Mesenteric fat pad (tissue), 1 donor: ENCODE measurements around the gene KDM3B. TPM values are rescaled to one million over a fixed set of nuclear protein-coding genes. Genes with fewer than 3 reads are reported as not detected.
"Not testable (repeated sequence)": the region's sequence is repeated elsewhere in the genome, so short reads cannot be mapped to it uniquely, and the experiment has no call there.

Source experiments
- DNase-seq: peaks from one replicate; pipeline ENCODE4 v3.0.0-alpha.2; 2020; ENCODE audit warnings: low spot score
- total RNA-seq: library from RNA; stranded (reverse); fragmentation: NEBNext Ultra II Directional; extraction: Animal tissue kit (Norgen Biotek cat#: 25700); gene quantifications from one replicate; pipeline ENCODE4 v1.2.1, GENCODE V29; 2021
- donor health status: DM: yes; HTN: yes; CAD: no.

Gene KDM3B
- total RNA-seq, 1 donor from 2014 or later, result 54.1 TPM

DNA sequence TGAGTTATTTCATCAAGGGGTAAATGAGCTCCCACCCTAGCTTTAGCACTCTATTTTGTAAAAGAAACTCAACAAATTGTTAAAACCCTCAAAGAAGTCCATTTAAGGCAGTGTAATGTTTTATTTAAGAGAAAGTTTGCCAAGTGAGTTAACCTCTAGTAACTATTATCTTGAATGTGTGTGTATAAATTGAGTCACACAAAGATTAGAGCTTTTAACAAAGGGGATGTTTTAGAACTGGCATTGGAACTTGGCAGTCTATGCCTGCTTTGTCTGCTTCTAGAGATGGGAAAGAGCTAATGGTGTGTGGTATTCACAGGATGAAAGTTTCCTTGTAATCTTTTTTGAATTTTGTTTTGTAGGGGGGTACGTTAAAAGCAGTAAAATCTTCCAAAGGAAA, 33.2 kb downstream of the KDM3B start:
- no peak for DNase-seq

DNA sequence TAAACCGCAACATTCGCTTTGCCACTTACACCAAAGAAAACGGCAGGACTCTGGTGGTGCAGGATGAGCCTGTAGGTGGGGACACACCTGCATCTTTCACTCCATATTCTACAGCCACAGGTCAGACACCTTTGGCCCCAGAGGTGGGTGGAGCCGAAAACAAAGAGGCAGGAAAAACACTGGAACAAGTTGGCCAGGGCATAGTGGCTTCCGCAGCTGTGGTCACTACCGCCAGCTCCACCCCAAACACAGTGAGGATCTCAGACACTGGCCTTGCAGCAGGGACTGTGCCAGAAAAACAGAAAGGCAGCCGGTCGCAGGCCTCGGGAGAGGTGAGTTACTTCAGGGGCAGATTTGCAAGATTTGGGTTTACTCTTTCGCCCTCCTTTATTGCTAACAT, 33.8 kb downstream of the KDM3B start:
- no peak for DNase-seq

DNA sequence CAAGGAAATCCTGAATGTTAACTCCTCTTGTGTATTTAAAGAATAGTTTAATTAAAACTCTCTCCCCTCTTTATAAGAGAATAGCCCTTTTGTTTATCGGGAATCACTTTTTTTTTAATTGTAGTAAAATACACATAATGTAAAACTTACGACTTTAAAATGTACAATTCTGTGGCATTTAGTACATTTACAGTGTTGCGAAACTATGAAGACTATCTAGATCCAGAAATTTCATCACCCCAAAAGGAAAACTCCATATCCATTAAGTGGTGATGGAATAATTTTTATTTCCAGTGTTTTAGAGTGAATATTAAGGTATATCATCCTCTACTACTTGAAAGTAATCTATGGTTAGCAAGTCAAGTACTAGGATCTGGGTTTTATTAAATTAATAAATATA, 36.8 kb downstream of the KDM3B start:
- no peak for DNase-seq

DNA sequence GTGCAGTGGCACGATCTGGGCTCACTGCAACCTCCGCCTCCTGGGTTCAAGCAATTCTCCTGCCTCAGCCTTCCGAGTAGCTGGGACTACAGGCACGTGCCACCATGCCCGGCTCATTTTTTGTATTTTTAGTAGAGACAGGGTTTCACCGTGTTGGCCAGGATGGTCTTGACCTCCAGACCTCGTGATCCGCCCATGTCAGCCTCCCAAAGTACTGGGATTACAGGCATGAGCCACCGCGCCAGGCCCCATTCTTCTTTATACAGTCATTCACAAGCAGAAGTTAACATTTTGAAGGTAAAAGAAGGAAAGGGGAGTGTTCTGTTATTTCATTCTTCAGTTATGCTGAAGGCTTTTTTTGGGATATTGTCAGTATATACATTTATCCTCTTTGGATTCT, 37.4 kb downstream of the KDM3B start:
- not testable (repeated sequence) for DNase-seq

DNA sequence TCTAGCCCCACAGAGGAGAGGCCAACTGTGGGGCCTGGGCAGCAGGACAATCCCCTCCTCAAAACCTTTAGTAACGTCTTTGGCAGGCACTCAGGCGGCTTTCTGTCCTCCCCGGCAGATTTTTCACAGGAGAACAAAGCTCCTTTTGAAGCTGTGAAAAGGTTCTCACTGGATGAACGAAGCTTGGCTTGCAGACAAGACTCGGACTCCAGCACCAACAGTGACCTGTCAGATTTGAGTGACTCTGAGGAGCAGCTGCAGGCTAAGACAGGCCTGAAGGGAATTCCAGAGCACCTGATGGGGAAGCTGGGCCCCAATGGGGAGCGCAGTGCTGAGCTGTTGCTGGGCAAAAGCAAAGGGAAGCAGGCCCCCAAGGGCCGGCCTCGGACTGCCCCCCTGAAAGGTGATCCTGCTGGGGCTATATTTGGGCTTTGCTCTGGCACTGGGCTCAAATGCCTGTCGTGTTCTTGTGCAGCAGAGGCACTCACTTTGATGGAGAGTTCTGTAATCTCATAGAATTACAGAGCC, 39.4 kb downstream of the KDM3B start:
- no peak for DNase-seq

DNA sequence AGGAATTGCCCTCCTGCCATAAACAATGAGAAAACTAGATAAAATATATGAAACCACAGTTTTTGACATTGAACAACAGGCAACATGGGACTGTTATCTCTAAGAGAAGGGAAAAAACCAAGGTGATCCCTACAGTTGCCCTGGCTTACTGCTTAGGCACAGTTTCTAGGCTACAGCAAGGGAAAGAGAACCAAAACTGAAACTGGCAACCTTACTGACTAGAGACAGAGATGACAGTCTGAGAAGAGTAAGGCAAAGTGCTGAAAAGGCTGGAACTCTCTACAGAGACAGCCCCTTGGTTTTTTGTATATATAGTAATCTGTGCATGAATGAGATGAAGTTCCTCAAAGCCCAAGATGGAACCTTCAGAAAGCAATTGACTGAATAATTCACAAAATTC, 50.2 kb downstream of the KDM3B start:
- DNase-seq, result no peak

DNA sequence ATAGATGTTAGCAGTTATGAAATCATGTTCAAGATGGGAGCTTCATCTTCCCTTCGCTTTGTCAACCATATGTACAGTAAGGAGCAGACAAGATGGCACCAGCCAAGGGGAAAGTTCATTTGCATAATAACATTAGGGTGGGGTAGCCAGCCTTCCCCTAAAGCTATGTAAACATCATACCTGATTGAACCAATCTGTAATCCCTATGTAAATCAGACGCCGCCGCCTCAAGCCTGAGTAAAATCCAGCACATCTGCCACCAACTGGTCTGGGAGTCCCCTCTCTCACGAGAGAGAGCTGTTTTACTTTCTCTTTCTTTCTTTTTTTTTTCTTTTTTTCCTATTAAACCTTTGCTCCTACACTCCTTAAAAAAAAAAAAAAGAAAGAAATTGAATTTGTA, 55.5 kb downstream of the KDM3B start:
- DNase-seq, result no peak

DNA sequence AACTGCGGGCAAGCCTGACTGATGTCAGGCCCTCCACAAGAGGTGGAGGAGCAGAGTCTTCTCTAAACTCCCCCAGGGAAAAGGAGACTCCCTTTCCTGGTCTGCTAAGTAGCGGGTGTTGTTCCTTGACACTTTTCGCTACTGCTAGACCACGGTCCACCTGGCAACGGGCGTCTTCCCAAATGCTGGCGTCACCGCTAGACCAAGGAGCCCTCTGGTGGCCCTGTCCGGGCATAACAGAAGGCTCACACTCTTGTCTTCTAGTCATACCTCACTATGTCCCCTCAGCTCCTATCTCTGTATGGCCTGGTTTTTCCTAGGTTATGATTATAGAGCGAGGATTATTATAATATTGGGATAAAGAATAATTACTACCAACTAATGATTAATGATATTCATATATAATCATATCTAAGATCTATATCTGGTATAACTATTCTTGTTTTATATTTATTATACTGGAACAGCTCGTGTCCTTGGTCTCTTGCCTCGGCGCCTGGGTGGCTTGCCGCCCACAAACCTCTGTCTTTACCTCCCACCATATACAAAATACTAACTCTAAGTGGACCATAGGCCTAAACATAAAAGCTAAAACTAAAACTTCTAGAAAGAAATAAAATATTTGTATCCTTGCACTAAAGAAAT, 58.6 kb downstream of the KDM3B start:
- DNase-seq, result not testable (repeated sequence)

DNA sequence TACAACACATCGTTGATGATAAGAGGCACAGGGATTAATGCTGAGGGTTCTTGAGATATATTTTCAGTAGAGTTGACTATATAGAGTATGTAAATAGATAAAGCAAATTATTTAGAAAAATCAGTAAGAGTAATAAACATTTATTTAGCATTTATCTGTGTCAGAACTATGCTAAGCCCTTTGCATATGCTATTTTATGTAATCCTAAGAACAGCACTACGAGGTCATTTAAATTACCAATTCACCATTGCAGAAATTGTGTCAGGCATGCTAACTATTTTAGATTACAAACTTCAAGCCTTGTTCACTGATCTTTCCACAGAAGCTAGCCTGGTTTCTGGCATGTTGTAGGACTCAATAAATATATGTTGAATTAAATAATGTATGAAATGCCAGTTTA, 66.0 kb downstream of the KDM3B start:
- no peak for DNase-seq

DNA sequence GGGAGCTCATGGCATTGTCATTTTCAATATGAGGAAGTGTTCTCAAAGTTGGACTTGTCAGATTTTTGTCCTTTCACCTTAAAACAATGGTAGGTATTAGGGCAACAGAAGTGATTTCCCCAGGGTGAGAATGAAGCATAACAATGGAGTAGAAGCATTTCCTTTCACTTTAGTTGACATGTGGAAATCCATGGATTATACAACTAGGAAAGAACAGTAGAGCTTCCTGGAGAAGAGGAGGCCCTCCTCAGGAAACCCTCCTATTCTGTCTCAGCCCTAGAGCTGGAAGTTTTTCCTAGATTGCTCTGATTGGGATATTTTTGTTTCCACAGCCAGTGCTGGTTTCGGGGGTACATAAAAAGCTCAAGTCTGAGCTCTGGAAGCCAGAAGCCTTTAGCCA, 72.6 kb downstream of the KDM3B start:
- no peak for DNase-seq

DNA sequence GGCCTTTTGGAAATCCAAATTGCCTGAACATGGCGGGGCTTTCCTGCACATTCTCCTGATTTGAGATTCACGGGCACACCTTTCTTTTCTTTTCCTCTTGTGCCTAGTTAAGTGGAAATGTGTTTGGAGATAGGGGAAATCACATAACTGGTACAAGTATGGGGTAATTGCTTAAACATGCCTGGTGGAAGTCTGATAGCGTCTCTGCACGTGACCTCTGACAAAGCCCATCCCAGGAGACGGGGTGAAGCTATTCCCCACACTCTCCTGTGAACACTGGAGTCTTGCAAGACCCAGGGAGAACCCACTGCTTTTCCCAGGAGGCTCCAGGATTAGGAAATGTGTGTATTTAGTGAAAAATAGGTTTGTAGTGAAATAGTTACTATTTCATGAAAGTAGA, 83.5 kb downstream of the KDM3B start:
- DNase-seq, result no peak

DNA sequence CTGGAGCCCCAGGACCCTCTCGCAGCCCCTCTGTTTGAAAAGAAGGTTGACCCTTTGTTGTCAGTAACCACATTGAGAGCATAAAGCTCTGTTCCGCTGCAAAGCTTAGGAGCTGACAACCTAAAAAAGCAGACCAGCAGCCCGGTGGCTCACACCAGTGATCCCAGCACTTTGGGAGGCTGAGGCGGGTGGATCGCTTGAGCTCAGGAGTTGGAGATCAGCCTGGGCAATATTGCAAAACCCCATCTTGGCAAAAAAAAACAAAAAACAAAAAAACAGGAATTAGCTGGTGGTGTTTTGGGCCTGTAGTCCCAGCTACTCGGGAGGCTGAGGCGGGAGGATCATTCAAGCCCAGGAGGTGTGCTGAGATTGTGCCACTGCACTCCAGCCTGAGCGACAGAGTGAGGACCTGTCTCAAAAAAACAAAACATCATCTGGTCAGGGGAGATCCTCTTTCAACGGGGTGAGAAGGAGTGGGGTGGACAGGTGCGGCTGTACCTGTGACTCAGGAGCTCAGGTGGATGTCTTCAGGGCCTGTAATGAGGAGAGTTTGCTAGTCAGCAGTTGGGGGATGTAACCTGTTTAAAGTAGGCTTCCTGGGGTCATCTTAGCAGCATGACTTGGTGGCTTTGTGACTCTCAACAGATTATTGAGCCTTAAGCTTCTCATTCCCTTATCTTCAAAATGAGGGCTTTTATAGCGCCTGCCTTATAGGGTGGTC, 85.7 kb downstream of the KDM3B start:
- peak; percentile 60 for DNase-seq

DNA sequence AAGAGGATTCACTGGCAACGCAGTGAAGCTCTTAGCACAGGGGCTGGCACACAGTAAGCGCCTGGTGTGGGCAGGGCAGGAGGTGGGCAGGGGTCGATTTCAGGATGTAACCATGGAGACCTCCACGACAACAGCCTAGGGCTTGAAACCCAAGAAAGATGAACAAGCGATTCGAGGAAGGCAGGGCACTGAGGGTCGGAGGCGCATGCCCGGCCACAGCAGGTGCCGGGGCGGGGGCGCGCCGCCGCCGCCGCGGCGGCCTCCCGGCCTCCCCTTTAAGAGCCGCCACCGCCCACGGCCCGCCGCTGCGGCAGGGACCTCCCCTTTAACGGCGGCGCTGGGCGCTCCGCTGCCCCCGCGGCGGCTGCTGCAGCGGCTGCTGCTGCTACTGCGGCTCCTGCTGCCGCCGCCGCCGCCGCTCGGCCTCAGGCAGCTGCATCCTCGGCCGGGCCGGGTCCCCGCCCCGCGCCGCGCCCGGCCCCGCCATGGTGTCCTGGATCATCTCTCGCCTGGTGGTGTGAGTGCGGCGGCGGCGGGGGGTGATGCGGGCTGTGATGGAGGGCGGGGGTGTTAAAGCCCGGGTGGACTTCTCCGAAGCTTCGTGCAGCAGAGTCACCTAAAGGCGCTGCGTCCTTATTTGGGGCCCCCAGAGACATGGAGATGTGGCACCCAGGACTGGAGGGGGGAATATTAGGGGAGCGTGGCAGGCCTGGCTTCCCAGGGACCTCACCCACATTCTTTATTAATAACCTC, 86.4 kb downstream of the KDM3B start, which contains the start of gene REEP2:
REEP2 (plus strand) TSS at position 334 of the 753 bp plus-strand sequence; CDS start at position 486, 152 bp downstream.
- DNase-seq, result peak; percentile 88

DNA sequence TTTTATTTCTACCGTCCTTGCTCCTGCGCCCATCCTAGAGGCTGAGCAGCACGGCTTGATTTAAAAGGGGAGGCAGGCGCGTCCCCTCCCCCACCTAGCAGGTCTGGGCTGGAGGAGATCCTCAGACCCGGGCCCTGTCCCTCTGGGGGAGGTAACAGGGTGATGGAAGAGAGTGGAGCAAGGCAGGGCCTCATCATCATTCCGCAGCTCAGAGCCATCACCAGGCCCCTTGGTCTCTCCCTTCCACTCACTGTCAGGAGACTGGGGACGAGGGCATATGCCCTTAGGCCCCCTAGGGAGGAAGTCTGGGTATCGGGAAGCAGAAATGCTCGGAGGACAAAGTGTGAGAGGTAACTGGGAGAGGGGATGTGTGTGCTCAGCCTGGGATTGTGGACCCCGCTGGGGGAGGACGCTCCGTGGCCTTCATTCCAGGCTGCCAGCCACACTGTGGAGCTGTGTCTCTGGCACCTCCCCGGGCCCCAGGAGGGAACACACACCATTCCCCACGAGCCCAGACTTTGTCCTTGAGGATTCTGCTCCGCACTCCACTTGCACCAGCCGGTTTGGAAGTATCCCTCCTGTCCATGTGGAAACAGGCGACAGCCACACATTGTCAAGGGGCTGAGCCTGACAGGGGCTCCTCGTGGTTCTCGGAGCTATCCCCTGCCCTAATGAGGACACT, 87.1 kb downstream of the KDM3B start:
- DNase-seq, result peak; percentile 78

DNA sequence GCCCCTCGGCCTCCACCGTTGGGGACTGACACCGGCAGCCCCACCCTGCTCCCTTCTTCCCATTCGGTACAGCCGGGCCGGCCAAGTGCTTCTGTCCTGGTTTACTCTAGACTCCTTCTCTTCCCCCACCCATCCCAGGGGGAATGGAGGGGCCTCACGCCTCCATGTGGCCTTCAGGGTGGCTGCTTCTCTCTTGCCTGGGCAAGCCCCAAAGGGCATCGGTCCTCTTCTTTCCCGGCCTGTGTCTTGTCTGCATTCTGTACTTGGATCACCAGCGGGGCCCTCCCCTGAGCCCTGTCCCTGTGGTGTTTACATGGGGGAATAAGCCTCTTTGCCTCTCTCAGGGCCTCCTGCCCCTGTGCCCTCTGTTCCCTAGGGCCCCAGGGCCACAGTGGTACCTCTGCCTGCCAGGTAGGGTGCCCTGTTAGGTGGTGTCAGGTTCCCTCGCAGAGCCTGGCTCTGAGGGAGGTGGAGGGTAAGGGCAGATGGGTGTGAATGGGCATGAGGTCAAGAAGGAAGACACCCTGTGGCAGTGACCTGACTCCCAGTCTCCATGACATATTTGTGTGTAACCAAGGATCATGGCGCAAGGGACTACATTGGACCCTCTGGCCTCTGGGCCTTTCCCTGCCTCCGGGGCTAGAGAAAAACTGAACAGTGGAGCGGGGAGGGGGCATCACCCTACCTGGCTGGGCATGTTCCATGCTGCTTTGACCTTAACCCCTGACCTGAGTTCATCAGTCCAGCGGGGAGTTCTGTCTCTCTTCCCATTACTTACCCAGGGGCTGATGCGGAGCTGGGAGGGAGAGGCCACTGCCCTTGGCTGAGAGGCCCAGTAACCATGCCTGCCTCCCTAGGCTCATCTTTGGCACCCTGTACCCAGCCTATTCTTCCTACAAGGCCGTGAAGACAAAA, 87.9 kb downstream of the KDM3B start:
- DNase-seq, result peak; percentile 80

DNA sequence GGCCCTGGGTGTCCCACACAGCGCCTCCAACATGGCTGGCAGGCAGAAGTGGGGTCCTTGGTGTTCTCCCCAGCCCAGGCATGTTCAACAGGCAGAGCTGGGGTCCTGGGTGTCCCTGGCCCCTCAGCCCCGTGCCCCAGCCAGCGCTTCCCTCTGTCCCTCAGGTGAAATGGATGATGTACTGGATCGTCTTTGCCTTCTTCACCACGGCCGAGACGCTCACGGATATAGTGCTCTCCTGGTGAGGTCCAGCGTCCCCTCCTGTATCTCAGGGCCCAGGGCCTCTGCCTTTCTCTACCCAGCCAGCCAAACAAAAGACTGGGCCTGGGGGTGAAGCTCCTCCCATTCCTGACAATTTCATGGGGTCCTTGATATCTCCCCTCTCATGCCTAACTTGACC, 88.7 kb downstream of the KDM3B start:
- DNase-seq, result peak; percentile 84

DNA sequence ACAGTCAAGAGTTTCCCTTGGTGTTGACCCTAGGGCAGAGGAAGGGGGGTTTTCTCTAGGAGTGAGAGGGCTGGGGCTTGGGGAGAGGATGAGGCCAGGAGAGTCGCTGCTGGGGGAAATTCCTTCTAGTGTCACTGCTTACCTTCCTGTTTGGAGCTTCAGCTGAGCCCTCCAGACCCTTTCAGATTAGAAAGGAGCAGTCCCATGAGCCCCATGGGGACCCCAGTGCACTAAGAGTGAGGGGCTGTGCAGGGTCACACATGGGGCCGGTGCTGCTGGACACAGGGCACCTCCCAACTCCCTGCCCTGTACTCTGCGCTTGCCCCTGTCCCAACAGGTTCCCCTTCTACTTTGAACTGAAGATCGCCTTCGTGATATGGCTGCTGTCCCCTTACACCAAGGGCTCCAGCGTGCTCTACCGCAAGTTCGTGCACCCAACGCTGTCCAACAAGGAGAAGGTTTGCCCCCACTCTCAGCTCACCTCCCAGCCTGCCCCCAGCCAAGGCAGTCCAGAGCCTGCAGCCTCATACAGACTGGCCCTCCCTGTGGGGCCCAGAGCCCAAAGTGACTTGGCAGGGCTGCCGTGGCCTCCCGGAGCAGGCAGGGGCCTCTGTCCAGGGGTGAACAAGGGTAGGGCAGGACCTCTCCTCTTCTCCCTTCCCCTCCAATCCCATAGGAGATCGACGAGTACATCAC, 91.7 kb downstream of the KDM3B start:
- peak; percentile 82 for DNase-seq

DNA sequence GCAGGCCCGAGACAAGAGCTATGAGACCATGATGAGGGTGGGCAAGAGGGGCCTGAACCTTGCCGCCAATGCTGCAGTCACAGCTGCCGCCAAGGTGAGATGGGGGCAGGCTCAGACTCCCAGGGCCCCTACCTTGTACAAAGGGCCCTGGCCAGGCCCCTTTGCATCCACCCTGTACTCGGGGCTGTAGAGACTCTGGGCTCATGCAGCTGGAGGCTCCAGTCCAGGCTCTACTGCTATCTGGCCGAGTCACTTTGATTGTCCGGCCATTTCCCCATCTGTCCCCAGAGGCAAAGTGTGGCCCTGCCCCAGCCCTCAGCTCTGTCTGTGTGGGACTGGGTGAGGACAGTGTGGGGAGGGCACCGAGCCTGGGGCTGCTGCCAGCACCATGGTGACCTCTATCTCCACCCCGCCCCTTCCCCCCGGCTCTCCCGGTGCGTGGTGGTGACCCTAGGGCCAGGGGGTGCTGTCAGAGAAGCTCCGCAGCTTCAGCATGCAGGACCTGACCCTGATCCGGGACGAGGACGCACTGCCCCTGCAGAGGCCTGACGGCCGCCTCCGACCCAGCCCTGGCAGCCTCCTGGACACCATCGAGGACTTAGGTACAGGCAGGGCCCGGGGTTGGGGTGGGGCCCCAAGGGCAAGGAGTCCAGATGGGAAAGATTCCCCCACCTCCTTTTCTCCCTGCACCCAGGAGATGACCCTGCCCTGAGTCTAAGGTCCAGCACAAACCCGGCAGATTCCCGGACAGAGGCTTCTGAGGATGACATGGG, 92.5 kb downstream of the KDM3B start:
- peak; percentile 87 for DNase-seq
